DMS53 treated with DMSO at 0.1 percent for 48 hours (cell line): ENCODE results near the gene GPANK1.

ENCODE experiments used
- DNase-seq: peaks from one replicate; lab custom pipeline; 2025; ENCODE audit not compliant: unreplicated experiment; lab: John Stamatoyannopoulos, UW

The GPANK1 gene

GRCh38 chr6:31691564-31692108, 26.8 kb upstream of the GPANK1 start:
- DNase-seq = no peak

- DNase-seq = no peak
Measured at GRCh38 chr6:31691078-31691463, 26.3 kb upstream of the GPANK1 start.

- no peak for DNase-seq
Measured at GRCh38 chr6:31690231-31691077, 25.7 kb upstream of the GPANK1 start.

- no peak for DNase-seq
Measured at GRCh38 chr6:31689249-31690110, 24.7 kb upstream of the GPANK1 start.

GRCh38 chr6:31687860-31688693, 23.3 kb upstream of the GPANK1 start:
- no peak for DNase-seq

- DNase-seq = no peak
Measured at GRCh38 chr6:31687321-31687720, 22.5 kb upstream of the GPANK1 start.

- DNase-seq = no peak
Measured at GRCh38 chr6:31686483-31686882, 21.7 kb upstream of the GPANK1 start.

- DNase-seq = peak; percentile 8
Measured at GRCh38 chr6:31683591-31683990, 18.8 kb upstream of the GPANK1 start.

- DNase-seq = peak; percentile 29
Measured at GRCh38 chr6:31681135-31681671, 16.4 kb upstream of the GPANK1 start.

- peak; percentile 92 for DNase-seq
Measured at GRCh38 chr6:31680226-31681134, 15.7 kb upstream of the GPANK1 start, which contains the start of gene LY6G5C. TSS of gene LY6G5C (minus strand) at chr6:31681067. CDS start at chr6:31680373, 694 bp downstream.

GRCh38 chr6:31677955-31678354, 13.2 kb upstream of the GPANK1 start:
- no peak for DNase-seq

GRCh38 chr6:31676904-31677303, 12.1 kb upstream of the GPANK1 start:
- no peak for DNase-seq

- DNase-seq = no peak
Measured at GRCh38 chr6:31676322-31676903, 11.6 kb upstream of the GPANK1 start.

- DNase-seq = no peak
Measured at GRCh38 chr6:31669676-31670075, 4.9 kb upstream of the GPANK1 start, which contains the start of gene LY6G5B. TSS of gene LY6G5B (plus strand) at chr6:31669976. CDS start at chr6:31670951, 975 bp downstream.

GRCh38 chr6:31666337-31666965, 1.7 kb upstream of the GPANK1 start:
- no peak for DNase-seq

GRCh38 chr6:31665501-31666336, 922 bp upstream of the GPANK1 start, which contains the start of gene CSNK2B:
TSS of gene CSNK2B (plus strand) at chr6:31666080. CDS start at chr6:31666832, 752 bp downstream.
- peak; percentile 96 for DNase-seq

GRCh38 chr6:31663961-31664789, 622 bp downstream of the GPANK1 start:
- DNase-seq = no peak
